Duodenal mucosa (tissue), 2 donors: ENCODE results near the gene DMXL1.

Source experiments
- H3K27ac ChIP-seq: one replicate; pipeline ENCODE4 v1.7.0; 2013; ENCODE audit warnings: low read depth, low read length
- H3K27me3 ChIP-seq, 2 donors: one replicate each; pipeline ENCODE4 v1.7.0; 2013; ENCODE audit warnings: low read length in 2 of 2, control low read depth in 1 of 2; ENCODE audit not compliant: insufficient read depth in 2 of 2, control insufficient read depth in 1 of 2
- H3K36me3 ChIP-seq, 2 donors: one replicate each; pipeline ENCODE4 v1.7.0; 2013; ENCODE audit warnings: low read length in 2 of 2, control low read depth in 1 of 2; ENCODE audit not compliant: insufficient read depth in 2 of 2, control insufficient read depth in 1 of 2
- H3K4me1 ChIP-seq, 2 donors: one replicate each; pipeline ENCODE4 v1.7.0; 2013; ENCODE audit warnings: low read length in 2 of 2, control low read depth in 1 of 2; ENCODE audit not compliant: insufficient read depth in 2 of 2, control insufficient read depth in 1 of 2
- H3K4me3 ChIP-seq, 2 donors: one replicate each; pipeline ENCODE4 v1.7.0; 2013; ENCODE audit warnings: low read length in 2 of 2, low read depth in 1 of 2
- H3K9ac ChIP-seq, 2 donors: one replicate each; pipeline ENCODE4 v1.7.0; 2013; ENCODE audit warnings: low read length in 2 of 2, low read depth in 1 of 2
- H3K9me3 ChIP-seq, 2 donors: one replicate each; pipeline ENCODE4 v1.7.0; 2013; ENCODE audit warnings: low read length in 2 of 2, control low read depth in 1 of 2; ENCODE audit not compliant: control insufficient read depth in 1 of 2

Gene DMXL1

GRCh38 chr5:119292701-119293515 lies 222.0 kb downstream of the DMXL1 start:
- no peaks in the 10 kb centered on the region for H3K9me3 ChIP-seq
- no peaks in the 10 kb centered on the region for H3K36me3 ChIP-seq
- H3K27me3 ChIP-seq, result no peaks in the 10 kb centered on the region
- H3K9ac ChIP-seq, result no peak overlapping the region
- H3K4me1 ChIP-seq, result peaks cover 14 to 16% of the 10 kb centered on the region in 2 donors
- no peak overlapping the region for H3K4me3 ChIP-seq
- H3K27ac ChIP-seq, result no peak overlapping the region

- H3K36me3 ChIP-seq, result no peaks in the 10 kb centered on the region
- H3K27ac ChIP-seq, result no peak overlapping the region
- peaks cover 11 to 14% of the 10 kb centered on the region in 2 donors for H3K4me1 ChIP-seq
- no peak overlapping the region for H3K4me3 ChIP-seq
- H3K9ac ChIP-seq, result no peak overlapping the region
- no peaks in the 10 kb centered on the region for H3K27me3 ChIP-seq
- H3K9me3 ChIP-seq, result no peaks in the 10 kb centered on the region
Observed at GRCh38 chr5:119293516-119293829, 222.6 kb downstream of the DMXL1 start.
